Lower leg skin (tissue), 4 donors: ENCODE measurements around the gene PATJ. TPM values are rescaled to one million over a fixed set of nuclear protein-coding genes. Genes with fewer than 3 reads are reported as not detected.
"Not testable (repeated sequence)": the region's sequence is repeated elsewhere in the genome, so short reads cannot be mapped to it uniquely, and the experiment has no call there.

Experiments used
- DNase-seq, 2 donors: peaks; one replicate each; pipeline ENCODE4 v3.0.0-alpha.2; 2019; ENCODE audit warnings: low spot score in 2 of 2
- H3K4me3 ChIP-seq: fragments of 200-600 bp; sonication (generic); 2 replicates; pipeline ENCODE4 v1.5.1; 2017; ENCODE audit warnings: mild to moderate bottlenecking, low read depth; ENCODE audit not compliant: poor library complexity, severe bottlenecking
- CTCF ChIP-seq, 3 donors: fragments of 450-650 bp; IDR thresholded peaks; one replicate each; pipeline ENCODE4 v1.5.1; 2016; ENCODE audit warnings: antibody characterized with exemption in 3 of 3, mild to moderate bottlenecking in 3 of 3, moderate library complexity in 2 of 3
- POLR2A ChIP-seq, 2 donors: fragments of 450-650 bp; IDR thresholded peaks; one replicate each; pipeline ENCODE4 v1.6.1; 2016 to 2017; ENCODE audit warnings: antibody characterized with exemption in 2 of 2, mild to moderate bottlenecking in 1 of 2, moderate library complexity in 1 of 2
- WGBS, 2 donors: methylation state at CpG; one replicate each; pipeline ENCODE4 v1.1.5; 2018; 5-methylcytosine and 5-hydroxymethylcytosine counted together
- intact Hi-C: fragments of 100-400 bp; cut with DNase I; formaldehyde crosslinking; loops from one replicate; pipeline ENCODE4 v1.15.0; 2023; ENCODE audit warnings: low total_unique reads
- total RNA-seq, 4 donors: library from RNA; depleted of rRNA; stranded (reverse); fragments of >200 nt; gene quantifications; one replicate each; pipeline ENCODE4 v1.1.0, GENCODE V29; 2016

PATJ gene
- total RNA-seq, 4 donors from 2014 or later, result 50.5 to 89.3 (median 64.5) TPM

GRCh38 chr1:61782771-61783170 lies 40.5 kb downstream of the PATJ start:
- TF ChIP-seq POLR2A (IDR thresholded peaks at IDR 0.05) (no peak), CTCF (IDR thresholded peaks at IDR 0.05) (no peak)
- H3K4me3 ChIP-seq, result no peak overlapping the region
- WGBS, 2 donors, result 82 to 86% methylated on average over 4 of the region's 4 CpGs
- DNase-seq, result no peak
- intact Hi-C loops, result no loop called here

GRCh38 chr1:61784726-61785125 lies 42.4 kb downstream of the PATJ start:
- no peak for DNase-seq
- 69 to 85% methylated on average over 2 of the region's 2 CpGs for WGBS, 2 donors
- intact Hi-C loops, result no loop called here
- TF ChIP-seq POLR2A (IDR thresholded peaks at IDR 0.05) (no peak), CTCF (IDR thresholded peaks at IDR 0.05) (no peak)
- no peak overlapping the region for H3K4me3 ChIP-seq

GRCh38 chr1:61790837-61791236 lies 48.6 kb downstream of the PATJ start:
- DNase-seq, result no peak
- TF ChIP-seq POLR2A (IDR thresholded peaks at IDR 0.05) (no peak), CTCF (IDR thresholded peaks at IDR 0.05) (no peak)
- intact Hi-C loops, result no loop called here
- H3K4me3 ChIP-seq, result no peak overlapping the region
- WGBS, 2 donors, result 88 to 97% methylated on average over 3 of the region's 3 CpGs

GRCh38 chr1:61797045-61797755 lies 54.9 kb downstream of the PATJ start:
- 84 to 88% methylated on average over 10 of the region's 10 CpGs for WGBS, 2 donors
- intact Hi-C loops, result no loop called here
- no peak for DNase-seq
- TF ChIP-seq POLR2A (IDR thresholded peaks at IDR 0.05) (no peak), CTCF (IDR thresholded peaks at IDR 0.05) (no peak)
- no peak overlapping the region for H3K4me3 ChIP-seq

GRCh38 chr1:61801047-61801446 lies 58.8 kb downstream of the PATJ start:
- intact Hi-C loops, result not testable (repeated sequence)

GRCh38 chr1:61807606-61808140 lies 65.4 kb downstream of the PATJ start:
- H3K4me3 ChIP-seq, result no peak overlapping the region
- TF ChIP-seq CTCF (IDR thresholded peaks at IDR 0.05), result no peak
- DNase-seq, result no peak
- intact Hi-C loops, result no loop called here
- 69 to 79% methylated on average over 4 of the region's 4 CpGs for WGBS, 2 donors

More at GRCh38 chr1:61801047-61801446, 58.8 kb downstream of the PATJ start:
- not testable (repeated sequence) for H3K4me3 ChIP-seq, DNase-seq
- 92 to 96% methylated on average over 1 of the region's 1 CpG for WGBS, 2 donors
